Stimulated activated CD8-positive, alpha-beta memory T cell treated with anti-CD3 and anti-CD28 coated beads, Interleukin-12 subunit alpha, Interleukin-12 subunit beta, amount 100 ng/mL, for 24 hours (primary cell): ENCODE data around the gene VPS39.
"Not testable (repeated sequence)": the region's sequence is repeated elsewhere in the genome, so short reads cannot be mapped to it uniquely, and the experiment has no call there.

Source experiments
- DNase-seq: peaks from one replicate; pipeline ENCODE4 v3.0.0-alpha.2; 2020; ENCODE audit errors: extremely low read depth

Gene VPS39

GRCh38 chr15:42207674-42208579, at the start of gene VPS39:
Gene VPS39, minus strand, starts transcription at chr15:42208304. Its CDS starts 151 bp downstream, at chr15:42208153.
- peak; percentile 65 for DNase-seq

GRCh38 chr15:42253300-42253699, 45.2 kb upstream of the VPS39 start:
- DNase-seq, result no peak

- no peak for DNase-seq
Measured at GRCh38 chr15:42240823-42241222, 32.7 kb upstream of the VPS39 start.

- no peak for DNase-seq
Measured at GRCh38 chr15:42239528-42240182, 31.6 kb upstream of the VPS39 start.

GRCh38 chr15:42233107-42233506, 25.0 kb upstream of the VPS39 start:
- DNase-seq, result no peak

GRCh38 chr15:42232606-42233005, 24.5 kb upstream of the VPS39 start:
- DNase-seq, result no peak

GRCh38 chr15:42231088-42231487, 23.0 kb upstream of the VPS39 start:
- no peak for DNase-seq

GRCh38 chr15:42228981-42229380, 20.9 kb upstream of the VPS39 start:
- not testable (repeated sequence) for DNase-seq

GRCh38 chr15:42228036-42228435, 19.9 kb upstream of the VPS39 start:
- no peak for DNase-seq

- no peak for DNase-seq
Measured at GRCh38 chr15:42226648-42227047, 18.5 kb upstream of the VPS39 start.

GRCh38 chr15:42220216-42220615, 12.1 kb upstream of the VPS39 start:
- no peak for DNase-seq

- no peak for DNase-seq
Measured at GRCh38 chr15:42218953-42219592, 11.0 kb upstream of the VPS39 start.

- DNase-seq, result no peak
Measured at GRCh38 chr15:42217568-42217967, 9.5 kb upstream of the VPS39 start.

GRCh38 chr15:42215913-42216829, 8.1 kb upstream of the VPS39 start:
- DNase-seq, result no peak

- no peak for DNase-seq
Measured at GRCh38 chr15:42214600-42214999, 6.5 kb upstream of the VPS39 start.

- no peak for DNase-seq
Measured at GRCh38 chr15:42213511-42213910, 5.4 kb upstream of the VPS39 start.

- no peak for DNase-seq
Measured at GRCh38 chr15:42210696-42211095, 2.6 kb upstream of the VPS39 start.

GRCh38 chr15:42206406-42206805, 1.7 kb downstream of the VPS39 start:
- no peak for DNase-seq

- no peak for DNase-seq
Measured at GRCh38 chr15:42203891-42204290, 4.2 kb downstream of the VPS39 start.

- no peak for DNase-seq
Measured at GRCh38 chr15:42202653-42203052, 5.5 kb downstream of the VPS39 start.

- DNase-seq, result no peak
Measured at GRCh38 chr15:42201801-42202200, 6.3 kb downstream of the VPS39 start.

- no peak for DNase-seq
Measured at GRCh38 chr15:42199126-42199525, 9.0 kb downstream of the VPS39 start.
